BE2C (cell line): Measurements from ENCODE around the gene SP7.
"Not testable (repeated sequence)": the region's sequence is repeated elsewhere in the genome, so short reads cannot be mapped to it uniquely, and the experiment has no call there.

Source experiments
- DNase-seq: peaks from one replicate; pipeline ENCODE4 v3.0.0-alpha.2; 2020
- H3K27me3 ChIP-seq: fragments of 250-450 bp; sonication (Bioruptor Pico); 2 replicates; pipeline ENCODE4 v1.5.1; 2020; ENCODE audit warnings: mild to moderate bottlenecking
- H3K36me3 ChIP-seq: fragments of 250-450 bp; sonication (Bioruptor Pico); 2 replicates; pipeline ENCODE4 v1.5.1; 2020; ENCODE audit warnings: mild to moderate bottlenecking
- H3K4me1 ChIP-seq: fragments of 250-450 bp; sonication (Bioruptor Pico); 2 replicates; pipeline ENCODE4 v1.5.1; 2020
- H3K4me3 ChIP-seq: 2 replicates; pipeline ENCODE4 v1.5.1; 2011; ENCODE audit warnings: low read depth, low read length
- H3K9me3 ChIP-seq: fragments of 250-450 bp; sonication (Bioruptor Pico); 2 replicates; pipeline ENCODE4 v1.5.1; 2020
- CTCF ChIP-seq: IDR thresholded peaks from 2 replicates; pipeline ENCODE4 v1.5.1; 2012; ENCODE audit warnings: mild to moderate bottlenecking, low read depth, low read length

Gene SP7

GRCh38 chr12:53365245-53365904 is 29.2 kb upstream of the SP7 start:
- TF ChIP-seq CTCF = no peak
- peak; percentile 38 for DNase-seq
- Histone ChIP-seq H3K4me1 (peaks cover 4% of the 10 kb centered on the region), H3K4me3 (no peak overlapping the region), H3K36me3 (no peaks in the 10 kb centered on the region), H3K27me3 (no peaks in the 10 kb centered on the region), H3K9me3 (no peaks in the 10 kb centered on the region)

- not testable (repeated sequence) for H3K36me3 ChIP-seq, H3K4me3 ChIP-seq, H3K27me3 ChIP-seq, H3K9me3 ChIP-seq, H3K4me1 ChIP-seq, DNase-seq
Measured at GRCh38 chr12:53361638-53362037, 25.5 kb upstream of the SP7 start.

GRCh38 chr12:53358836-53359419 is 22.8 kb upstream of the SP7 start:
- Histone ChIP-seq H3K9me3 (no peaks in the 10 kb centered on the region), H3K4me1 (no peaks in the 10 kb centered on the region), H3K27me3 (no peaks in the 10 kb centered on the region), H3K36me3 (no peaks in the 10 kb centered on the region), H3K4me3 (no peak overlapping the region)
- TF ChIP-seq CTCF = no peak
- no peak for DNase-seq

- no peaks in the 10 kb centered on the region for H3K9me3 ChIP-seq
- peaks cover 4% of the 10 kb centered on the region for H3K4me1 ChIP-seq
- no peak for TF ChIP-seq CTCF
- H3K36me3 ChIP-seq = no peaks in the 10 kb centered on the region
- H3K4me3 ChIP-seq = no peak overlapping the region
- H3K27me3 ChIP-seq = no peaks in the 10 kb centered on the region
- no peak for DNase-seq
Measured at GRCh38 chr12:53355121-53355520, 19.0 kb upstream of the SP7 start.

GRCh38 chr12:53353257-53353655 is 17.1 kb upstream of the SP7 start:
- peaks cover 4% of the 10 kb centered on the region for H3K4me1 ChIP-seq
- no peak for DNase-seq

More at GRCh38 chr12:53353257-53353655, 17.1 kb upstream of the SP7 start:
- no peak for TF ChIP-seq CTCF
- no peaks in the 10 kb centered on the region for H3K36me3 ChIP-seq
- no peaks in the 10 kb centered on the region for H3K27me3 ChIP-seq
- no peaks in the 10 kb centered on the region for H3K9me3 ChIP-seq
- no peak overlapping the region for H3K4me3 ChIP-seq
